IPS-20b (cell line): ENCODE measurements around the gene ARHGAP24.
"Not testable (repeated sequence)": the region's sequence is repeated elsewhere in the genome, so short reads cannot be mapped to it uniquely, and the experiment has no call there.

ENCODE experiments used
- H3K27ac ChIP-seq: one replicate; pipeline ENCODE4 v1.5.1; 2013; ENCODE audit warnings: low read length
- H3K27me3 ChIP-seq: 2 replicates; pipeline ENCODE4 v1.6.1; 2013; ENCODE audit warnings: mild to moderate bottlenecking, low read length, inconsistent platforms; ENCODE audit not compliant: insufficient read depth
- H3K36me3 ChIP-seq: 2 replicates; pipeline ENCODE4 v1.6.1; 2013; ENCODE audit warnings: low read depth, mild to moderate bottlenecking, inconsistent platforms, low read length, moderate library complexity; ENCODE audit not compliant: insufficient read depth
- H3K4me1 ChIP-seq: 2 replicates; pipeline ENCODE4 v1.6.1; 2013; ENCODE audit warnings: mild to moderate bottlenecking, control low read depth, inconsistent platforms, low read length, moderate library complexity; ENCODE audit not compliant: insufficient read depth
- H3K4me3 ChIP-seq: 2 replicates; pipeline ENCODE4 v1.5.1; 2013; ENCODE audit warnings: mild to moderate bottlenecking, low read length, inconsistent platforms
- H3K9ac ChIP-seq: 2 replicates; pipeline ENCODE4 v1.6.1; 2013; ENCODE audit warnings: low read depth, mild to moderate bottlenecking, inconsistent platforms, low read length, moderate library complexity
- H3K9me3 ChIP-seq: 2 replicates; pipeline ENCODE4 v1.6.1; 2013; ENCODE audit warnings: mild to moderate bottlenecking, low read depth, low read length, inconsistent platforms; ENCODE audit not compliant: insufficient read depth

Gene ARHGAP24

GRCh38 chr4:85898231-85898630, 423.3 kb downstream of the ARHGAP24 start:
- no peak overlapping the region for H3K4me3 ChIP-seq
- no peaks in the 10 kb centered on the region for H3K36me3 ChIP-seq
- no peak overlapping the region for H3K27ac ChIP-seq
- H3K27me3 ChIP-seq = no peaks in the 10 kb centered on the region
- H3K9ac ChIP-seq = no peak overlapping the region
- no peaks in the 10 kb centered on the region for H3K4me1 ChIP-seq
- no peaks in the 10 kb centered on the region for H3K9me3 ChIP-seq

DNA sequence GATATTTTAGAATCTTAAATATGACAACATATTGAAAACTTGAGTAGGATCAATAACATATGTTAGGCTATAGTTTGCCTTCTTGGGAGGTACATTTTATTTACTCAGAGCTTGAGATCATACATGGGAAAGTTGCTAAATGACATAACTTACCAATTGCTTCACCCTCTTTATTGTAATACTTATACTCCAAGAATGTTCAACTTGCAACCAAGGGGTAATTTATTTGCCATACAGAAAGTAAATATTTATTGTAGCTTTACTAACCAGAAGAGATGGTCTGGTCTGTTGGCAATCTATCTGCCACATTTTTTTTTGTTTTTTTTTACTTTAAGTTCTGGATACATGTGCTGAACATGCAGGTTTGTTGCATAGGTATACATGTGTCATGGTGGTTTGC, 426.6 kb downstream of the ARHGAP24 start:
- Histone ChIP-seq H3K27me3 (no peaks in the 10 kb centered on the region), H3K9me3 (no peaks in the 10 kb centered on the region), H3K27ac (no peak overlapping the region), H3K9ac (no peak overlapping the region), H3K36me3 (no peaks in the 10 kb centered on the region), H3K4me3 (no peak overlapping the region), H3K4me1 (no peaks in the 10 kb centered on the region)

- not testable (repeated sequence) for H3K9ac ChIP-seq, H3K9me3 ChIP-seq, H3K36me3 ChIP-seq, H3K4me1 ChIP-seq, H3K4me3 ChIP-seq, H3K27ac ChIP-seq, H3K27me3 ChIP-seq
Measured at GRCh38 chr4:85902647-85903046, 427.7 kb downstream of the ARHGAP24 start.

- H3K4me1 ChIP-seq = no peaks in the 10 kb centered on the region
- H3K36me3 ChIP-seq = no peaks in the 10 kb centered on the region
- H3K27me3 ChIP-seq = no peaks in the 10 kb centered on the region
- no peak overlapping the region for H3K27ac ChIP-seq
- H3K9me3 ChIP-seq = no peaks in the 10 kb centered on the region
- H3K9ac ChIP-seq = no peak overlapping the region
- H3K4me3 ChIP-seq = no peak overlapping the region
Measured at GRCh38 chr4:85905761-85906160, 430.8 kb downstream of the ARHGAP24 start.

GRCh38 chr4:85907001-85907400, 432.1 kb downstream of the ARHGAP24 start:
- Histone ChIP-seq H3K9ac (no peak overlapping the region), H3K4me3 (no peak overlapping the region), H3K27ac (no peak overlapping the region), H3K9me3 (no peaks in the 10 kb centered on the region), H3K4me1 (no peaks in the 10 kb centered on the region), H3K36me3 (no peaks in the 10 kb centered on the region), H3K27me3 (no peaks in the 10 kb centered on the region)

DNA sequence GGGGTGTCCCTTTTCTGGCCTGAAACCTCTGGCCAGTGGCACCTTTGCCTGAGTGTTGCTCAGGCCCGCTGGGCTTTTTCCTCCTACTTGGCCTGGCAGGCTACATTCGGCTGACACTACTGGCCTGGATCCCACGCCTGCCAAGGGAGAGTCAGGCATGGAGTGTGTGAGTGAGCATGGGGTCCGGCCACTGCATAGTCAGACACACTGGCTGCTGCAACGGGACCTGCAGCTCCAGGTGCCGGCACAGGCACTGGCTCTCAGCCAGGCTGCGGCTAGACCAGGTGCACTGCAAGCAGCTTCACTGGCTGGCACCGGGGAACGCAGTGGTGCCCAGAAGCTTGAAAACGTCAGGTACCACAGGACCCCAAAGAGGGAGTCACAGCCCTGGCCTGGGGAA, 434.9 kb downstream of the ARHGAP24 start:
- Histone ChIP-seq H3K36me3 (no peaks in the 10 kb centered on the region), H3K9me3 (no peaks in the 10 kb centered on the region), H3K4me3 (no peak overlapping the region), H3K4me1 (no peaks in the 10 kb centered on the region), H3K9ac (no peak overlapping the region), H3K27ac (no peak overlapping the region), H3K27me3 (no peaks in the 10 kb centered on the region)

DNA sequence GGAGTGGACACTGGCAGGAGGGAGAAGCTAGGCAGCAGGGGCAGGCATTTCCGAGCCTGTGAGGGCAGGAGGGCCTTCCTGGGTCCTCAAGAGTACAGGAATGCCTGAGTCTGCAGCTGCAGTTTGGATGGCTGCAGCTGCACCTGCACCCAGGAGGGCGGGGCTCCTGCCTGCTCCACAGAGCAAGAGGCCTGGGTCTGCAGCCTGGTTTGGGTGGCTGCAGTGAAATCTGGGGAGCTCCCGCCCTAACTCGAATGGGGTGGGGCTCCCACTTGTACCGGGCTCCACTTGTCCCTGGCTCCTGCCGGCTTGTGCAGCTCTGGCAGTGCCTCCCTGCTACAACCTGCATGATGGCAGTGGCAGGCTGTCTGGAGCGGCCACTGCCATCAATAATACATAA, 436.0 kb downstream of the ARHGAP24 start:
- Histone ChIP-seq H3K4me3 (no peak overlapping the region), H3K4me1 (no peaks in the 10 kb centered on the region), H3K9me3 (no peaks in the 10 kb centered on the region), H3K9ac (no peak overlapping the region), H3K27ac (no peak overlapping the region), H3K36me3 (no peaks in the 10 kb centered on the region), H3K27me3 (no peaks in the 10 kb centered on the region)

DNA sequence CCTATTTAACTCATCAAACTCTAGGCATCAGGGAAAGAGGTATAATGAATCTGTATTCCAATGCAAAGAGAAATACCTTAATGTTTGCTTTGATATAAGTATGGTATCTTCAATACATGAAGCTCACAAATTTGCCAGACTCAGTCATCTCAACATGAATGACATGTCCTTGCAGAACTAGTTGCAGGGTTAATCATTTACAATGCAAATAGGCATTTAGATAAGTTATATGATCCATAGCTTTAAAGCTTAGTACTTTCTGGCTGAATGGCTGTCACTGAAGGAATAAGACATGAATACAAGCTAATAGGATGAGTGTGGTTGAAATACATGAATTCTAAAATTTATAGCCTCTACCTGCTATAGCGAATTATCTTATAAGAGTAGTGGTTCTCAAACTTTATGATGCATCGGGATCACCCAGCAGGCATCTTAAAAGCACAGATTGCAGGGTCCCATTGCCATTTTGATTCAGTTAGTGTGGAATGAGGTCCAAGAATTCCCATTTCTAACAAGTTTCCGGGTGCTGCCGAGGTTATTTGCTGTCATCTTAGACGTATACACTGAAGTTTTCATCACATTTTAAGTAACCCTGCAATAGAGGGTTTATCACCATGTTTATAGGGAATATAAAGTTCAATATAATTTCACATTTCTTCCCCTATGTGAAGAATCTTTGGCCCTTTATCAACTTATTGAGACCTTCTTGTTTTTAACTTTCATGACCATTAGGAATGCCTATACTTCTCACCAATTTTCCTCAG, 439.2 kb downstream of the ARHGAP24 start:
- H3K9me3 ChIP-seq = no peaks in the 10 kb centered on the region
- no peaks in the 10 kb centered on the region for H3K4me1 ChIP-seq
- no peak overlapping the region for H3K9ac ChIP-seq
- no peaks in the 10 kb centered on the region for H3K27me3 ChIP-seq
- H3K27ac ChIP-seq = no peak overlapping the region
- no peaks in the 10 kb centered on the region for H3K36me3 ChIP-seq
- H3K4me3 ChIP-seq = no peak overlapping the region

DNA sequence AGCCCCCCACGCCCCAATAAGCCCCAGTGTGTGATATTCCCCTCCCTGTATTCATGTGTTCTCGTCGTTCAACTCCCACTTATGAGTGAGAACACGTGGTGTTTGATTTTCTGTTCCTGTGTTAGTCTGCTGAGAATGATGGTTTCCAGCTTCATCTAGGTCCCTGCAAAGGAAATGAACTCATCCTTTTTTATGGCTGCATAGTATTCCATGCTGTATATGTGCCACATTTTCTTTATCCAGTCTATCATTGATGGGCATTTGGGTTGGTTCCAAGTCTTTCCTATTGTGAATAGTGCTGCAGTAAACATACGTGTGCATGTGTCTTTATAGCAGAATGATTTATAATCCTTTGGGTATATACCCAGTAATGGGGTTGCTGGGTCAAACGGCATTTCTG, 440.6 kb downstream of the ARHGAP24 start:
- H3K4me1 ChIP-seq, H3K9ac ChIP-seq, H3K9me3 ChIP-seq, H3K4me3 ChIP-seq, H3K27me3 ChIP-seq, H3K36me3 ChIP-seq, H3K27ac ChIP-seq: not testable (repeated sequence)

DNA sequence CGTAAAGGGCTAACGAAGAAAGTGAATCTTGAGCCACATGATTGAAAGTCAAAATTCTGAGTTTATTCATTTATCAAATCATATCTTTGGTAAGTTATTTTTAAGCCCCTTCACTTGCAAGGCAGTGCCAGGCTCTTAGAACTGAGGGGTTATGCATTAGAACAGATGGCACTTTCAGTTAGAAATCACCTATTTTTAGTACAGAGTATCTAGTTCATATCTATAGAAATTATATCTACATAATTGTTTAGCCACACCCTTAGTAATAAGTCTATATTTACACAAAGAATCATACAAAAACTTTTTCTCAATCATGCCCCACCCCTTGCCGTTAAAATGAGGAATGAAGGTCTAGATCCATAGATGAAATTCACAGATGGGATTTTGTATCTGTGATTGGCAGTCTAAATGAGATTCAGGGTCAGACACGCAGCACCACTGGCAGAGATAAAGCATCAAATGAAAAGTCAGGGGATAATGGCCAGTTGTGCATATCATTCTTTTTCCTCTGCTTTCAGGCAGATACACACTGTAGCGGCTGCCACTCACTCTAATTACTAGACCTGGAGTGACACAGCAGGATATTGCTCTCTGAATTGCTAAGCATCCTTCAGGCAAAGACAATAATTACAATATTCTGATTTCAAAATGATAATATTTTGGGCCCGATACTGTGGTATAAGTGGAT, 444.4 kb downstream of the ARHGAP24 start:
- no peaks in the 10 kb centered on the region for H3K9me3 ChIP-seq
- H3K4me3 ChIP-seq = no peak overlapping the region
- H3K4me1 ChIP-seq = no peaks in the 10 kb centered on the region
- H3K9ac ChIP-seq = no peak overlapping the region
- H3K27ac ChIP-seq = no peak overlapping the region
- no peaks in the 10 kb centered on the region for H3K27me3 ChIP-seq
- H3K36me3 ChIP-seq = no peaks in the 10 kb centered on the region

GRCh38 chr4:85925071-85925470, 450.1 kb downstream of the ARHGAP24 start:
- Histone ChIP-seq H3K27ac (no peak overlapping the region), H3K4me1 (peaks cover 13% of the 10 kb centered on the region), H3K4me3 (no peak overlapping the region), H3K9ac (no peak overlapping the region), H3K9me3 (no peaks in the 10 kb centered on the region), H3K36me3 (no peaks in the 10 kb centered on the region), H3K27me3 (no peaks in the 10 kb centered on the region)

GRCh38 chr4:85928775-85929591, 454.0 kb downstream of the ARHGAP24 start:
- Histone ChIP-seq H3K36me3 (no peaks in the 10 kb centered on the region), H3K4me1 (peaks cover 29% of the 10 kb centered on the region), H3K27me3 (no peaks in the 10 kb centered on the region), H3K4me3 (no peak overlapping the region), H3K9me3 (no peaks in the 10 kb centered on the region), H3K9ac (no peak overlapping the region), H3K27ac (no peak overlapping the region)
